ENCODE results near the gene PI4KB.

Gene PI4KB

GRCh38 chr1:151266821-151267220 is 60.4 kb downstream of the PI4KB start:
- H3K36me3 Mint-ChIP-seq (ENCODE audit: insufficient read depth) = peaks cover 68% of the 10 kb centered on the region
- H3K27ac Mint-ChIP-seq = no peak overlapping the region
- no peaks in the 10 kb centered on the region for H3K27me3 Mint-ChIP-seq
- no peaks in the 10 kb centered on the region for H3K9me3 Mint-ChIP-seq
- ATAC-seq (replicated peaks) (no peak), DNase-seq (no peak)
- H3K4me1 Mint-ChIP-seq (ENCODE audit: low read depth in 2 of 2) = no peaks in the 10 kb centered on the region
- H3K4me3 Mint-ChIP-seq = no peak overlapping the region

GRCh38 chr1:151266315-151266714 is 60.9 kb downstream of the PI4KB start:
- no peak for DNase-seq
- H3K36me3 Mint-ChIP-seq (ENCODE audit: insufficient read depth) = peaks cover 66% of the 10 kb centered on the region
- H3K4me3 Mint-ChIP-seq = no peak overlapping the region
- H3K27ac Mint-ChIP-seq = no peak overlapping the region
- H3K4me1 Mint-ChIP-seq (ENCODE audit: low read depth in 2 of 2) = no peaks in the 10 kb centered on the region
- H3K9me3 Mint-ChIP-seq = no peaks in the 10 kb centered on the region
- ATAC-seq (replicated peaks) = no peak
- no peaks in the 10 kb centered on the region for H3K27me3 Mint-ChIP-seq

- ATAC-seq (replicated peaks) (no peak), DNase-seq (no peak)
- no peaks in the 10 kb centered on the region for H3K4me1 Mint-ChIP-seq (ENCODE audit: low read depth in 2 of 2)
- H3K4me3 Mint-ChIP-seq = no peak overlapping the region
- H3K27ac Mint-ChIP-seq = no peak overlapping the region
- peaks cover 61% of the 10 kb centered on the region for H3K36me3 Mint-ChIP-seq (ENCODE audit: insufficient read depth)
- H3K9me3 Mint-ChIP-seq = no peaks in the 10 kb centered on the region
- H3K27me3 Mint-ChIP-seq = no peaks in the 10 kb centered on the region
Observed at GRCh38 chr1:151265446-151266236, 61.6 kb downstream of the PI4KB start.

GRCh38 chr1:151259351-151259750 is 67.9 kb downstream of the PI4KB start:
- no peak for DNase-seq
- Mint-ChIP-seq H3K36me3 (ENCODE audit: insufficient read depth) (peaks cover 22% of the 10 kb centered on the region), H3K4me1 (ENCODE audit: low read depth in 2 of 2) (peaks cover 24 to 25% of the 10 kb centered on the region in 2 donors), H3K9me3 (no peaks in the 10 kb centered on the region), H3K27me3 (no peaks in the 10 kb centered on the region), H3K27ac (peak overlapping the region in 1 of 2 donors; percentile 20), H3K4me3 (no peak overlapping the region)
- ATAC-seq (replicated peaks) = no peak

GRCh38 chr1:151255381-151255780 is 71.8 kb downstream of the PI4KB start:
- no peaks in the 10 kb centered on the region for H3K27me3 Mint-ChIP-seq
- H3K4me3 Mint-ChIP-seq = peak overlapping the region; percentile 84 to 89
- peaks cover 24 to 27% of the 10 kb centered on the region in 2 donors for H3K4me1 Mint-ChIP-seq (ENCODE audit: low read depth in 2 of 2)
- DNase-seq = no peak
- no peaks in the 10 kb centered on the region for H3K9me3 Mint-ChIP-seq
- no peak for ATAC-seq (replicated peaks)
- peaks cover 11% of the 10 kb centered on the region for H3K36me3 Mint-ChIP-seq (ENCODE audit: insufficient read depth)
- H3K27ac Mint-ChIP-seq = peak overlapping the region; percentile 91 to 93

GRCh38 chr1:151254217-151255213 is 72.7 kb downstream of the PI4KB start, which contains the start of gene PSMD4:
TSS of gene PSMD4 (plus strand) at chr1:151254734. CDS start at chr1:151254783, 49 bp downstream.
- H3K36me3 Mint-ChIP-seq (ENCODE audit: insufficient read depth) = peaks cover 11% of the 10 kb centered on the region
- peak within 1 kb of the TSS; percentile 91 to 93 for H3K27ac Mint-ChIP-seq
- H3K4me1 Mint-ChIP-seq (ENCODE audit: low read depth in 2 of 2) = peaks cover 24 to 27% of the 10 kb centered on the region in 2 donors
- H3K9me3 Mint-ChIP-seq = no peaks in the 10 kb centered on the region
- ATAC-seq (replicated peaks) (peak; percentile 96), DNase-seq (peak; percentile 89 to 90 (median 90))
- H3K4me3 Mint-ChIP-seq = peak within 1 kb of the TSS; percentile 84 to 89
- H3K27me3 Mint-ChIP-seq = no peaks in the 10 kb centered on the region

- no peaks in the 10 kb centered on the region for H3K27me3 Mint-ChIP-seq
- ATAC-seq (replicated peaks) (peak; percentile 42), DNase-seq (peak; percentile 52 to 63 (median 59))
- no peaks in the 10 kb centered on the region for H3K9me3 Mint-ChIP-seq
- H3K27ac Mint-ChIP-seq = no peak overlapping the region
- H3K36me3 Mint-ChIP-seq (ENCODE audit: insufficient read depth) = peaks cover 33% of the 10 kb centered on the region
- H3K4me1 Mint-ChIP-seq (ENCODE audit: low read depth in 2 of 2) = peaks cover 15 to 18% of the 10 kb centered on the region in 2 donors
- H3K4me3 Mint-ChIP-seq = no peak overlapping the region
Observed at GRCh38 chr1:151251656-151252470, 75.4 kb downstream of the PI4KB start.

- no peaks in the 10 kb centered on the region for H3K27me3 Mint-ChIP-seq
- no peaks in the 10 kb centered on the region for H3K4me1 Mint-ChIP-seq (ENCODE audit: low read depth in 2 of 2)
- H3K4me3 Mint-ChIP-seq = no peak overlapping the region
- ATAC-seq (replicated peaks) (no peak), DNase-seq (no peak)
- peaks cover 62% of the 10 kb centered on the region for H3K36me3 Mint-ChIP-seq (ENCODE audit: insufficient read depth)
- H3K27ac Mint-ChIP-seq = peak overlapping the region in 1 of 2 donors; percentile 16
- no peaks in the 10 kb centered on the region for H3K9me3 Mint-ChIP-seq
Observed at GRCh38 chr1:151246786-151247185, 80.4 kb downstream of the PI4KB start.

- H3K36me3 Mint-ChIP-seq (ENCODE audit: insufficient read depth) = peaks cover 89% of the 10 kb centered on the region
- H3K27me3 Mint-ChIP-seq = no peaks in the 10 kb centered on the region
- no peaks in the 10 kb centered on the region for H3K9me3 Mint-ChIP-seq
- DNase-seq (no peak), ATAC-seq (replicated peaks) (no peak)
- no peaks in the 10 kb centered on the region for H3K4me1 Mint-ChIP-seq (ENCODE audit: low read depth in 2 of 2)
- H3K4me3 Mint-ChIP-seq = no peak overlapping the region
- H3K27ac Mint-ChIP-seq = peak overlapping the region in 1 of 2 donors; percentile 46
Observed at GRCh38 chr1:151243683-151244216, 83.5 kb downstream of the PI4KB start.

GRCh38 chr1:151242442-151242841 is 84.8 kb downstream of the PI4KB start:
- H3K36me3 Mint-ChIP-seq (ENCODE audit: insufficient read depth) = peaks cover 89% of the 10 kb centered on the region
- H3K4me3 Mint-ChIP-seq = no peak overlapping the region
- no peaks in the 10 kb centered on the region for H3K9me3 Mint-ChIP-seq
- H3K27me3 Mint-ChIP-seq = no peaks in the 10 kb centered on the region
- ATAC-seq (replicated peaks) (no peak), DNase-seq (no peak)
- H3K27ac Mint-ChIP-seq = peak overlapping the region in 1 of 2 donors; percentile 46
- H3K4me1 Mint-ChIP-seq (ENCODE audit: low read depth in 2 of 2) = no peaks in the 10 kb centered on the region
